HL-60 (cell line): Measurements from ENCODE around the gene JAK3.

ENCODE experiments used
- DNase-seq, 2 experiments: peaks; one replicate each; pipeline ENCODE4 v3.0.0-alpha.2; 2010 to 2020; ENCODE audit warnings: low read depth in 1 of 2, low spot score in 1 of 2
- H3K27ac ChIP-seq: fragments of 250-450 bp; sonication (Bioruptor Pico); replicated peaks from 2 replicates; pipeline ENCODE4 v1.5.1; 2020; ENCODE audit warnings: mild to moderate bottlenecking, moderate library complexity
- H3K27me3 ChIP-seq: fragments of 250-450 bp; sonication (Bioruptor Pico); 2 replicates; pipeline ENCODE4 v1.5.1; 2021; ENCODE audit warnings: mild to moderate bottlenecking, moderate library complexity; ENCODE audit not compliant: insufficient read depth, poor library complexity, severe bottlenecking
- H3K4me3 ChIP-seq: replicated peaks from 2 replicates; pipeline ENCODE4 v1.5.1; 2011; ENCODE audit warnings: mild to moderate bottlenecking, control low read depth, low read length; ENCODE audit not compliant: insufficient read depth
- CTCF ChIP-seq: IDR thresholded peaks from one replicate; pipeline ENCODE4 v1.5.1; 2011; ENCODE audit warnings: low read length, control low read depth, inconsistent platforms; ENCODE audit not compliant: insufficient read depth
- GABPA ChIP-seq: IDR thresholded peaks from 2 replicates; pipeline ENCODE4 v1.6.1; 2012; ENCODE audit warnings: low read depth
- POLR2AphosphoS5 ChIP-seq: IDR thresholded peaks from 2 replicates; pipeline ENCODE4 v1.6.1; 2012; ENCODE audit warnings: low read depth
- REST ChIP-seq: IDR thresholded peaks from 2 replicates; pipeline ENCODE4 v1.6.1; 2012; ENCODE audit warnings: low read depth; ENCODE audit not compliant: insufficient replicate concordance
- SPI1 ChIP-seq: IDR thresholded peaks from 2 replicates; pipeline ENCODE4 v1.6.1; 2012; ENCODE audit warnings: low read depth, mild to moderate bottlenecking, borderline replicate concordance

JAK3 gene

GRCh38 chr19:17835182-17836006 lies 12.4 kb downstream of the JAK3 start:
- no peak overlapping the region for H3K27ac ChIP-seq
- TF ChIP-seq CTCF (no peak), GABPA (no peak), POLR2AphosphoS5 (no peak), SPI1 (no peak), REST (no peak)
- peak in 1 of 2 experiments; percentile 8 for DNase-seq
- H3K4me3 ChIP-seq, result no peak overlapping the region
- H3K27me3 ChIP-seq, result no peaks in the 10 kb centered on the region

- no peak for TF ChIP-seq GABPA
- no peak for TF ChIP-seq SPI1
- no peak for TF ChIP-seq POLR2AphosphoS5
- no peak for TF ChIP-seq CTCF
- TF ChIP-seq REST, result no peak
- H3K4me3 ChIP-seq, result no peak overlapping the region
- DNase-seq, result no peak
- H3K27me3 ChIP-seq, result no peaks in the 10 kb centered on the region
- H3K27ac ChIP-seq, result no peak overlapping the region
Observed at GRCh38 chr19:17834350-17835181, 13.2 kb downstream of the JAK3 start.

GRCh38 chr19:17832443-17833208 lies 15.2 kb downstream of the JAK3 start:
- H3K27me3 ChIP-seq, result no peaks in the 10 kb centered on the region
- H3K27ac ChIP-seq, result no peak overlapping the region
- no peak for DNase-seq
- H3K4me3 ChIP-seq, result no peak overlapping the region
- TF ChIP-seq CTCF (no peak), GABPA (no peak), POLR2AphosphoS5 (no peak), SPI1 (no peak), REST (no peak)
